HepG2 (cell line): ENCODE results near the gene SGTB. TPM values are rescaled to one million over a fixed set of nuclear protein-coding genes. Genes with fewer than 3 reads are reported as not detected.

ENCODE experiments used
- ATAC-seq: fragments of 200-7000 bp; cut with Tn5 transposase; 3 replicates; pipeline ENCODE4 v1.9.1; 2020; ENCODE audit warnings: mild to moderate bottlenecking, moderate library complexity
- BruUV-seq: library from RNA; stranded (reverse); fragments of 400-500 nt; replicated peaks from 2 replicates; lab custom pipeline; 2021; lab: Mats Ljungman, UMichigan
- CTCF ChIA-PET: fragments of 300-600 bp; formaldehyde crosslinking; extraction: SDS; loops from one replicate; lab custom pipeline; 2021; ENCODE audit warnings: low total read pairs, inconsistent platforms, low intra/inter-chr PET ratio; lab: Yijun Ruan, JAX
- POLR2A ChIA-PET: fragments of 350-600 bp; sonication (Branson Sonifier 250); formaldehyde crosslinking; loops from one replicate; lab custom pipeline; 2020; ENCODE audit warnings: antibody characterized with exemption, inconsistent platforms; lab: Yijun Ruan, JAX
- DNase-seq: peaks from one replicate; pipeline ENCODE4 v3.0.0-alpha.2; 2015; ENCODE audit warnings: low spot score
- FAIRE-seq: peaks from 3 replicates; lab custom pipeline; 2011; peaks lifted over from hg19 to GRCh38; lab: Jason Lieb, UNC
- H2AFZ ChIP-seq: one replicate; pipeline ENCODE4 v1.6.1; 2011; ENCODE audit warnings: low read length, inconsistent platforms
- H3K27ac ChIP-seq: fragments of 300-600 bp; 3 replicates; pipeline ENCODE4 v1.8.0; 2011; ENCODE audit warnings: mixed run types, mild to moderate bottlenecking, mixed read lengths, low read length, inconsistent platforms; ENCODE audit not compliant: insufficient read depth; ENCODE audit errors: extremely low read length
- H3K27me3 ChIP-seq, 2 experiments: fragments of 200-600 bp in 1 of 2; 2 replicates in 1 of 2; 3 replicates in 1 of 2; pipeline versions ENCODE4 v1.6.0 to v1.8.0; 2011; ENCODE audit warnings: low read length in 2 of 2, mild to moderate bottlenecking in 2 of 2, moderate library complexity in 2 of 2, inconsistent platforms in 1 of 2; ENCODE audit not compliant: insufficient read depth in 2 of 2, control insufficient read depth in 1 of 2
- H3K36me3 ChIP-seq, 2 experiments: fragments of 200-600 bp in 1 of 2; replicated peaks in 1 of 2; 2 replicates in 1 of 2; 3 replicates in 1 of 2; pipeline versions ENCODE4 v1.5.1 to v1.8.0; 2011; ENCODE audit warnings: low read length in 2 of 2, inconsistent platforms in 1 of 2; ENCODE audit not compliant: insufficient read depth in 2 of 2, control insufficient read depth in 1 of 2
- H3K4me1 ChIP-seq: 2 replicates; pipeline ENCODE4 v1.5.1; 2012; ENCODE audit warnings: low read length, inconsistent platforms; ENCODE audit not compliant: insufficient read depth
- H3K4me2 ChIP-seq: 2 replicates; pipeline ENCODE4 v1.6.0; 2011; ENCODE audit warnings: low read depth, low read length, inconsistent platforms
- H3K4me3 ChIP-seq, 3 experiments: fragments of 200-600 bp in 1 of 3; sonication (generic), shearing (Covaris generic) in 1 of 3; replicated peaks in 1 of 3; 2 replicates each; pipeline ENCODE4 v1.5.1; 2011 to 2016; ENCODE audit warnings: low read length in 3 of 3, inconsistent platforms in 2 of 3, low read depth in 2 of 3, mild to moderate bottlenecking in 2 of 3, control low read depth in 1 of 3, mixed read lengths in 1 of 3; ENCODE audit not compliant: insufficient read depth in 1 of 3
- H3K79me2 ChIP-seq: one replicate; pipeline ENCODE4 v1.6.1; 2011; ENCODE audit warnings: low read length, inconsistent platforms; ENCODE audit not compliant: insufficient read depth
- H3K9ac ChIP-seq: 2 replicates; pipeline ENCODE4 v1.6.0; 2011; ENCODE audit warnings: mild to moderate bottlenecking, low read depth, low read length, inconsistent platforms; ENCODE audit not compliant: insufficient read depth
- H3K9me3 ChIP-seq: 2 replicates; pipeline ENCODE4 v1.5.1; 2012; ENCODE audit warnings: mild to moderate bottlenecking, low read length
- H4K20me1 ChIP-seq: 2 replicates; pipeline ENCODE4 v1.6.0; 2011; ENCODE audit warnings: inconsistent platforms, mild to moderate bottlenecking, low read length, moderate library complexity; ENCODE audit not compliant: insufficient read depth
- CEBPB ChIP-seq: IDR thresholded peaks from 2 replicates; pipeline ENCODE4 v1.6.1; 2011; ENCODE audit warnings: low read depth, low read length, improper control_type of control experiment, borderline replicate concordance
- ELF1 ChIP-seq: sonication (generic); formaldehyde crosslinking; IDR thresholded peaks from 2 replicates; pipeline ENCODE4 v1.4.0; 2020; ENCODE audit warnings: missing genetic modification reagents
- HNF4A ChIP-seq: sonication (generic); formaldehyde crosslinking; IDR thresholded peaks from 2 replicates; pipeline ENCODE4 v1.4.0; 2020; ENCODE audit warnings: missing genetic modification reagents
- REPIN1 ChIP-seq: sonication (generic); formaldehyde crosslinking; IDR thresholded peaks from 2 replicates; pipeline ENCODE4 v1.8.0; 2022; ENCODE audit warnings: missing genetic modification reagents, low read depth, mild to moderate bottlenecking, borderline replicate concordance
- TBL1XR1 ChIP-seq: fragments of 150-350 bp; IDR thresholded peaks from 2 replicates; pipeline ENCODE4 v1.6.1; 2014; ENCODE audit warnings: borderline replicate concordance, low read length; ENCODE audit not compliant: partially characterized antibody
- U2AF1 ChIP-seq: fragments of 200-400 bp; formaldehyde crosslinking; optimal IDR thresholded peaks from 2 replicates; pipeline ENCODE3; 2017; ENCODE audit warnings: mild to moderate bottlenecking, low read depth, low read length
- ZBTB21 ChIP-seq: sonication (generic); formaldehyde crosslinking; IDR thresholded peaks from 2 replicates; pipeline ENCODE4 v1.4.0; 2020; ENCODE audit warnings: missing genetic modification reagents
- ZIK1 ChIP-seq: sonication (generic); formaldehyde crosslinking; IDR thresholded peaks from 2 replicates; pipeline ENCODE4 v1.5.0; 2020; ENCODE audit warnings: mild to moderate bottlenecking, low read depth, missing genetic modification reagents, borderline replicate concordance
- ZNF337 ChIP-seq: sonication (generic); formaldehyde crosslinking; IDR thresholded peaks from 2 replicates; pipeline ENCODE4 v1.5.1; 2020; ENCODE audit warnings: missing genetic modification reagents, low read depth, mild to moderate bottlenecking, borderline replicate concordance
- ZNF468 ChIP-seq: sonication (generic); formaldehyde crosslinking; IDR thresholded peaks from 2 replicates; pipeline ENCODE4 v1.8.0; 2022; ENCODE audit warnings: mild to moderate bottlenecking, moderate library complexity, missing genetic modification reagents
- ZNF496 ChIP-seq: sonication (generic); formaldehyde crosslinking; IDR thresholded peaks from 2 replicates; pipeline ENCODE4 v1.8.1; 2023; ENCODE audit warnings: mild to moderate bottlenecking, moderate library complexity, missing genetic modification reagents; ENCODE audit not compliant: insufficient replicate concordance
- ZNF652 ChIP-seq: IDR thresholded peaks from 2 replicates; pipeline ENCODE4 v1.6.1; 2016; ENCODE audit warnings: low read depth, borderline replicate concordance
- WGBS: methylation state at CpG from one replicate; pipeline ENCODE4 v1.1.6; 2017; ENCODE audit warnings: low lambda C conversion rate; 5-methylcytosine and 5-hydroxymethylcytosine counted together
- in situ Hi-C: cut with HindIII; loops from 2 replicates; pipeline ENCODE4 v1.10.0; 2017; ENCODE audit warnings: low pct_unique_long_range_greater_than_20kb; ENCODE audit not compliant: extremely low pct_ligation_motif_present
- intact Hi-C: fragments of 100-400 bp; cut with micrococcal nuclease; formaldehyde crosslinking; loops from one replicate; pipeline ENCODE4 v1.10.0; 2022; ENCODE audit not compliant: unreplicated experiment
- polyA plus RNA-seq, 8 experiments: library from polyadenylated mRNA; depleted of rRNA in 3 of 8; stranded (reverse) in 7 of 8; unstranded in 1 of 8; fragments of >200 nt; fragmentation: Illumina TruSeq in 4 of 8; extraction: Trizol in 4 of 8; gene quantifications; 2 replicates each; pipeline versions ENCODE4 v1.2.1 to v1.2.3, GENCODE V29; 2011 to 2016; ENCODE audit warnings: low read depth in 4 of 8, missing spikeins in 1 of 8, mixed read lengths in 1 of 8; ENCODE audit not compliant: insufficient read depth in 1 of 8
- total RNA-seq, 5 experiments: library from RNA; depleted of rRNA; stranded (reverse); fragments of >200 nt; fragmentation: Illumina TruSeq; extraction: Trizol; gene quantifications; 2 replicates each; pipeline ENCODE4 v1.2.3, GENCODE V29; 2016; ENCODE audit warnings: low read depth in 1 of 5
- TF ChIP-seq, protein P1 (sequence below): sonication (generic); formaldehyde crosslinking; IDR thresholded peaks from 2 replicates; pipeline ENCODE4 v1.4.0; 2020; ENCODE audit warnings: mild to moderate bottlenecking, missing genetic modification reagents

SGTB gene
- total and polyA plus RNA-seq, 2 of the 13 experiments (the other 11 are each of a cell fraction or from before 2014, with no cell fraction given): 5.2 to 11.2 TPM

DNA sequence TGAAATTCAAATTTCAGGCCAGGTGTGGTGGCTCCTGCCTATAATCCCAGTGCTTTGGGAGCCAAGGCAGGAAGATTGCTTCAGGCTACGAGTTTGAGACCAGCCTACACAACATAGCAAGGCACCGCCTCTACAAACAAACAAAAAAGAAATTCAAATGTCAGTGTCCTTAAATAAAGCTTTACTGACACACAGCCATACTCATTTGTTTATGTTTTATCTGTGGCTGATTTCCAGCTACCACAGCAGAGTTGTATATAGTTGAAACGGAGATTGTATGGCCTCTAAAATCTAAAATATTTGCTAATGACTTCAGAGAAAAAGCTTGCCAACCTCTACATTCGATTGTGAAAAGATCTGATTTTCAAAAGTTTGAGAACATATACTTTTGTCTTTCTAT is 81.7 kb downstream of the SGTB start:
- in situ Hi-C loops (no loop called here), intact Hi-C loops (no loop called here)
- Histone ChIP-seq H3K9ac (no peak overlapping the region), H3K4me3 (no peak overlapping the region), H3K4me1 (no peaks in the 10 kb centered on the region), H3K79me2 (no peaks in the 10 kb centered on the region), H2AFZ (no peak overlapping the region), H4K20me1 (no peaks in the 10 kb centered on the region), H3K9me3 (no peaks in the 10 kb centered on the region), H3K4me2 (no peak overlapping the region), H3K36me3 (peaks cover 3% of the 10 kb centered on the region in 2 experiments; a peak in 2 of 5 replicates), H3K27me3 (no peaks in the 10 kb centered on the region), H3K27ac (no peak overlapping the region)
- 95% methylated on average over 4 of the region's 4 CpGs for WGBS
- ChIA-PET CTCF (no interaction called here), POLR2A (no interaction called here)
- BruUV-seq: no TSS peak
- DNase-seq: no peak
- ATAC-seq: no peak
- TF ChIP-seq U2AF1 (no peak), TBL1XR1 (no peak), ZNF496 (no peak), ZIK1 (CRISPR knock-in tag) (no peak), ELF1 (CRISPR knock-in tag) (no peak), ZNF652 (CRISPR knock-in tag) (no peak), ZNF337 (CRISPR knock-in tag) (no peak), CEBPB (no peak), REPIN1 (CRISPR knock-in tag) (no peak), ZNF468 (CRISPR knock-in tag) (no peak), HNF4A (CRISPR knock-in tag) (no peak), ZBTB21 (no peak)
- TF ChIP-seq, protein P1, sequence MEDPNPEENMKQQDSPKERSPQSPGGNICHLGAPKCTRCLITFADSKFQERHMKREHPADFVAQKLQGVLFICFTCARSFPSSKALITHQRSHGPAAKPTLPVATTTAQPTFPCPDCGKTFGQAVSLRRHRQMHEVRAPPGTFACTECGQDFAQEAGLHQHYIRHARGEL (CRISPR knock-in tag): no peak
- no peak for FAIRE-seq
